Dendritic cell treated with granulocyte-macrophage colony-stimulating factor and Interleukin-4, amounts not matched to agents 40 ng/mL and 50 ng/mL, for 4 days (primary cell): Measurements from ENCODE around the gene DFFB.

Source experiments
- H3K27ac Mint-ChIP-seq: one replicate; pipeline ENCODE4 v1.8.0; 2022; ENCODE audit warnings: mild to moderate bottlenecking, mixed read lengths
- H3K27me3 Mint-ChIP-seq: one replicate; pipeline ENCODE4 v1.8.0; 2022; ENCODE audit warnings: mild to moderate bottlenecking, mixed read lengths
- H3K36me3 Mint-ChIP-seq: one replicate; pipeline ENCODE4 v1.8.0; 2022; ENCODE audit warnings: low read depth, mixed read lengths
- H3K4me1 Mint-ChIP-seq: one replicate; pipeline ENCODE4 v1.8.0; 2022; ENCODE audit warnings: low read depth, mixed read lengths
- H3K4me3 Mint-ChIP-seq: one replicate; pipeline ENCODE4 v1.8.0; 2022; ENCODE audit warnings: mild to moderate bottlenecking, moderate library complexity, mixed read lengths
- H3K9me3 Mint-ChIP-seq: one replicate; pipeline ENCODE4 v1.8.0; 2022; ENCODE audit warnings: mixed read lengths
- intact Hi-C: fragments of 100-400 bp; cut with micrococcal nuclease; formaldehyde crosslinking; loops from one replicate; pipeline ENCODE4 v1.15.0; 2022

The DFFB gene

GRCh38 chr1:3821004-3821403, 36.3 kb upstream of the DFFB start:
- no peaks in the 10 kb centered on the region for H3K27me3 Mint-ChIP-seq

GRCh38 chr1:3821447-3821846, 35.8 kb upstream of the DFFB start:
- Mint-ChIP-seq H3K9me3 (no peaks in the 10 kb centered on the region), H3K4me3 (no peak overlapping the region), H3K27me3 (no peaks in the 10 kb centered on the region), H3K4me1 (peaks cover 6% of the 10 kb centered on the region), H3K36me3 (peaks cover 86% of the 10 kb centered on the region), H3K27ac (no peak overlapping the region)
- intact Hi-C loops = no loop called here

More at GRCh38 chr1:3821004-3821403, 36.3 kb upstream of the DFFB start:
- intact Hi-C loops = no loop called here
- Mint-ChIP-seq H3K4me1 (peaks cover 6% of the 10 kb centered on the region), H3K36me3 (peaks cover 86% of the 10 kb centered on the region), H3K27ac (no peak overlapping the region), H3K4me3 (no peak overlapping the region), H3K9me3 (no peaks in the 10 kb centered on the region)

- H3K27ac Mint-ChIP-seq = no peak overlapping the region
- H3K36me3 Mint-ChIP-seq = peaks cover 86% of the 10 kb centered on the region
- no peaks in the 10 kb centered on the region for H3K27me3 Mint-ChIP-seq
- H3K4me1 Mint-ChIP-seq = peaks cover 6% of the 10 kb centered on the region
- intact Hi-C loops = no loop called here
- H3K9me3 Mint-ChIP-seq = no peaks in the 10 kb centered on the region
- H3K4me3 Mint-ChIP-seq = no peak overlapping the region
Observed at GRCh38 chr1:3821908-3822307, 35.4 kb upstream of the DFFB start.

- H3K9me3 Mint-ChIP-seq = no peaks in the 10 kb centered on the region
- peaks cover 6% of the 10 kb centered on the region for H3K4me1 Mint-ChIP-seq
- H3K4me3 Mint-ChIP-seq = no peak overlapping the region
- intact Hi-C loops = no loop called here
- H3K27me3 Mint-ChIP-seq = no peaks in the 10 kb centered on the region
- H3K36me3 Mint-ChIP-seq = peaks cover 86% of the 10 kb centered on the region
- no peak overlapping the region for H3K27ac Mint-ChIP-seq
Observed at GRCh38 chr1:3822421-3822820, 34.9 kb upstream of the DFFB start.

- Mint-ChIP-seq H3K27me3 (no peaks in the 10 kb centered on the region), H3K4me3 (no peak overlapping the region), H3K4me1 (peaks cover 6% of the 10 kb centered on the region), H3K27ac (no peak overlapping the region), H3K36me3 (peaks cover 99% of the 10 kb centered on the region), H3K9me3 (no peaks in the 10 kb centered on the region)
- intact Hi-C loops = no loop called here
Observed at GRCh38 chr1:3824650-3825049, 32.6 kb upstream of the DFFB start.

- Mint-ChIP-seq H3K4me3 (no peak overlapping the region), H3K4me1 (peaks cover 6% of the 10 kb centered on the region), H3K27ac (no peak overlapping the region), H3K27me3 (no peaks in the 10 kb centered on the region), H3K9me3 (no peaks in the 10 kb centered on the region), H3K36me3 (peaks cover 99% of the 10 kb centered on the region)
- intact Hi-C loops = no loop called here
Observed at GRCh38 chr1:3825356-3825755, 31.9 kb upstream of the DFFB start.

GRCh38 chr1:3827813-3828307, 29.4 kb upstream of the DFFB start:
- H3K9me3 Mint-ChIP-seq = no peaks in the 10 kb centered on the region
- no peak overlapping the region for H3K27ac Mint-ChIP-seq
- intact Hi-C loops = no loop called here
- peaks cover 99% of the 10 kb centered on the region for H3K36me3 Mint-ChIP-seq
- H3K4me1 Mint-ChIP-seq = no peaks in the 10 kb centered on the region
- H3K4me3 Mint-ChIP-seq = no peak overlapping the region
- H3K27me3 Mint-ChIP-seq = no peaks in the 10 kb centered on the region

GRCh38 chr1:3828391-3828790, 28.9 kb upstream of the DFFB start:
- Mint-ChIP-seq H3K9me3 (no peaks in the 10 kb centered on the region), H3K27ac (no peak overlapping the region), H3K4me3 (no peak overlapping the region), H3K4me1 (no peaks in the 10 kb centered on the region), H3K27me3 (no peaks in the 10 kb centered on the region), H3K36me3 (peaks cover 99% of the 10 kb centered on the region)
- intact Hi-C loops = no loop called here

GRCh38 chr1:3831689-3832088, 25.6 kb upstream of the DFFB start:
- peaks cover 94% of the 10 kb centered on the region for H3K36me3 Mint-ChIP-seq
- H3K4me1 Mint-ChIP-seq = no peaks in the 10 kb centered on the region
- H3K9me3 Mint-ChIP-seq = peaks cover under 1% of the 10 kb centered on the region
- no peak overlapping the region for H3K4me3 Mint-ChIP-seq
- intact Hi-C loops = no loop called here
- H3K27ac Mint-ChIP-seq = no peak overlapping the region
- no peaks in the 10 kb centered on the region for H3K27me3 Mint-ChIP-seq

- no peak overlapping the region for H3K4me3 Mint-ChIP-seq
- peaks cover 27% of the 10 kb centered on the region for H3K9me3 Mint-ChIP-seq
- intact Hi-C loops = no loop called here
- no peak overlapping the region for H3K27ac Mint-ChIP-seq
- no peaks in the 10 kb centered on the region for H3K27me3 Mint-ChIP-seq
- no peaks in the 10 kb centered on the region for H3K4me1 Mint-ChIP-seq
- H3K36me3 Mint-ChIP-seq = peaks cover 94% of the 10 kb centered on the region
Observed at GRCh38 chr1:3834701-3835100, 22.6 kb upstream of the DFFB start.

GRCh38 chr1:3836421-3836820, 20.9 kb upstream of the DFFB start:
- intact Hi-C loops = no loop called here
- Mint-ChIP-seq H3K4me3 (no peak overlapping the region), H3K27ac (no peak overlapping the region), H3K27me3 (no peaks in the 10 kb centered on the region), H3K4me1 (no peaks in the 10 kb centered on the region), H3K36me3 (peaks cover 94% of the 10 kb centered on the region), H3K9me3 (peaks cover 27% of the 10 kb centered on the region)

GRCh38 chr1:3837200-3837599, 20.1 kb upstream of the DFFB start:
- H3K27ac Mint-ChIP-seq = no peak overlapping the region
- H3K27me3 Mint-ChIP-seq = no peaks in the 10 kb centered on the region
- intact Hi-C loops = no loop called here
- H3K4me3 Mint-ChIP-seq = no peak overlapping the region
- H3K36me3 Mint-ChIP-seq = peaks cover 94% of the 10 kb centered on the region
- H3K9me3 Mint-ChIP-seq = peaks cover 27% of the 10 kb centered on the region
- no peaks in the 10 kb centered on the region for H3K4me1 Mint-ChIP-seq

GRCh38 chr1:3837685-3838084, 19.6 kb upstream of the DFFB start:
- no peak overlapping the region for H3K4me3 Mint-ChIP-seq
- intact Hi-C loops = no loop called here
- no peak overlapping the region for H3K27ac Mint-ChIP-seq
- H3K27me3 Mint-ChIP-seq = no peaks in the 10 kb centered on the region
- peaks cover 2% of the 10 kb centered on the region for H3K4me1 Mint-ChIP-seq
- H3K9me3 Mint-ChIP-seq = peaks cover 27% of the 10 kb centered on the region
- H3K36me3 Mint-ChIP-seq = peaks cover 93% of the 10 kb centered on the region

- Mint-ChIP-seq H3K27ac (no peak overlapping the region), H3K27me3 (no peaks in the 10 kb centered on the region), H3K4me1 (peaks cover 11% of the 10 kb centered on the region), H3K36me3 (peaks cover 93% of the 10 kb centered on the region), H3K4me3 (no peak overlapping the region), H3K9me3 (peaks cover 27% of the 10 kb centered on the region)
- intact Hi-C loops = no loop called here
Observed at GRCh38 chr1:3838788-3839187, 18.5 kb upstream of the DFFB start.

GRCh38 chr1:3841491-3841890, 15.8 kb upstream of the DFFB start:
- peaks cover 85% of the 10 kb centered on the region for H3K36me3 Mint-ChIP-seq
- H3K27me3 Mint-ChIP-seq = no peaks in the 10 kb centered on the region
- no peak overlapping the region for H3K4me3 Mint-ChIP-seq
- intact Hi-C loops = no loop called here
- peaks cover 11% of the 10 kb centered on the region for H3K4me1 Mint-ChIP-seq
- H3K27ac Mint-ChIP-seq = no peak overlapping the region
- peaks cover 27% of the 10 kb centered on the region for H3K9me3 Mint-ChIP-seq
